ENCODE results near the gene RPL31.
"Not testable (repeated sequence)": the region's sequence is repeated elsewhere in the genome, so short reads cannot be mapped to it uniquely, and the experiment has no call there.

The RPL31 gene

GRCh38 chr2:101047075-101047766 is 45.1 kb downstream of the RPL31 start:
- no peaks in the 10 kb centered on the region for H3K27me3 Mint-ChIP-seq
- ATAC-seq: no peak

GRCh38 chr2:101047774-101048173 is 45.7 kb downstream of the RPL31 start:
- H3K4me3 Mint-ChIP-seq: no peak overlapping the region
- peaks cover 11% of the 10 kb centered on the region for H3K4me1 Mint-ChIP-seq
- no peak overlapping the region for H3K27ac Mint-ChIP-seq
- peaks cover 26% of the 10 kb centered on the region for H3K36me3 Mint-ChIP-seq
- H3K9me3 Mint-ChIP-seq: peaks cover 3% of the 10 kb centered on the region
- no peak for ATAC-seq
- no peaks in the 10 kb centered on the region for H3K27me3 Mint-ChIP-seq

More at GRCh38 chr2:101047075-101047766, 45.1 kb downstream of the RPL31 start:
- H3K4me3 Mint-ChIP-seq: no peak overlapping the region
- H3K27ac Mint-ChIP-seq: no peak overlapping the region
- H3K4me1 Mint-ChIP-seq: peaks cover 11% of the 10 kb centered on the region
- H3K36me3 Mint-ChIP-seq: peaks cover 26% of the 10 kb centered on the region
- H3K9me3 Mint-ChIP-seq: peaks cover 3% of the 10 kb centered on the region

GRCh38 chr2:101048756-101049155 is 46.7 kb downstream of the RPL31 start:
- Mint-ChIP-seq H3K27me3 (no peaks in the 10 kb centered on the region), H3K4me1 (peaks cover 10% of the 10 kb centered on the region), H3K36me3 (peaks cover 26% of the 10 kb centered on the region), H3K27ac (no peak overlapping the region), H3K9me3 (peaks cover 3% of the 10 kb centered on the region), H3K4me3 (no peak overlapping the region)
- ATAC-seq: no peak

- peaks cover 22% of the 10 kb centered on the region for H3K36me3 Mint-ChIP-seq
- not testable (repeated sequence) for H3K4me3 Mint-ChIP-seq, H3K9me3 Mint-ChIP-seq, ATAC-seq, H3K4me1 Mint-ChIP-seq, H3K27me3 Mint-ChIP-seq, H3K27ac Mint-ChIP-seq
These were observed 48.8 kb downstream of the RPL31 start for GRCh38 chr2:101050886-101051285.

- no peaks in the 10 kb centered on the region for H3K4me1 Mint-ChIP-seq
- peaks cover 13% of the 10 kb centered on the region for H3K36me3 Mint-ChIP-seq
- H3K27me3 Mint-ChIP-seq: no peaks in the 10 kb centered on the region
- no peak for ATAC-seq
- H3K9me3 Mint-ChIP-seq: peaks cover 3% of the 10 kb centered on the region
- H3K4me3 Mint-ChIP-seq: no peak overlapping the region
- H3K27ac Mint-ChIP-seq: no peak overlapping the region
These were observed 50.1 kb downstream of the RPL31 start for GRCh38 chr2:101052147-101052546.

GRCh38 chr2:101053117-101053516 is 51.0 kb downstream of the RPL31 start:
- no peak for ATAC-seq
- H3K4me1 Mint-ChIP-seq: no peaks in the 10 kb centered on the region
- H3K9me3 Mint-ChIP-seq: peaks cover 3% of the 10 kb centered on the region
- H3K27me3 Mint-ChIP-seq: no peaks in the 10 kb centered on the region
- no peak overlapping the region for H3K4me3 Mint-ChIP-seq
- H3K36me3 Mint-ChIP-seq: peaks cover 22% of the 10 kb centered on the region
- no peak overlapping the region for H3K27ac Mint-ChIP-seq
